Lower leg skin (tissue), 4 donors: ENCODE results near the gene HOXD9. TPM values are rescaled to one million over a fixed set of nuclear protein-coding genes. Genes with fewer than 3 reads are reported as not detected.

Source experiments
- DNase-seq, 2 donors: peaks; one replicate each; pipeline ENCODE4 v3.0.0-alpha.2; 2019; ENCODE audit warnings: low spot score in 2 of 2
- H3K4me3 ChIP-seq: fragments of 200-600 bp; sonication (generic); 2 replicates; pipeline ENCODE4 v1.5.1; 2017; ENCODE audit warnings: mild to moderate bottlenecking, low read depth; ENCODE audit not compliant: poor library complexity, severe bottlenecking
- CTCF ChIP-seq, 3 donors: fragments of 450-650 bp; IDR thresholded peaks; one replicate each; pipeline ENCODE4 v1.5.1; 2016; ENCODE audit warnings: antibody characterized with exemption in 3 of 3, mild to moderate bottlenecking in 3 of 3, moderate library complexity in 2 of 3
- POLR2A ChIP-seq, 2 donors: fragments of 450-650 bp; IDR thresholded peaks; one replicate each; pipeline ENCODE4 v1.6.1; 2016 to 2017; ENCODE audit warnings: antibody characterized with exemption in 2 of 2, mild to moderate bottlenecking in 1 of 2, moderate library complexity in 1 of 2
- WGBS, 2 donors: methylation state at CpG; one replicate each; pipeline ENCODE4 v1.1.5; 2018; 5-methylcytosine and 5-hydroxymethylcytosine counted together
- intact Hi-C: fragments of 100-400 bp; cut with DNase I; formaldehyde crosslinking; loops from one replicate; pipeline ENCODE4 v1.15.0; 2023; ENCODE audit warnings: low total_unique reads
- total RNA-seq, 4 donors: library from RNA; depleted of rRNA; stranded (reverse); fragments of >200 nt; gene quantifications; one replicate each; pipeline ENCODE4 v1.1.0, GENCODE V29; 2016

HOXD9 gene
- total RNA-seq, 4 donors from 2014 or later: 0.89 to 5.3 (median 2.1) TPM

DNA sequence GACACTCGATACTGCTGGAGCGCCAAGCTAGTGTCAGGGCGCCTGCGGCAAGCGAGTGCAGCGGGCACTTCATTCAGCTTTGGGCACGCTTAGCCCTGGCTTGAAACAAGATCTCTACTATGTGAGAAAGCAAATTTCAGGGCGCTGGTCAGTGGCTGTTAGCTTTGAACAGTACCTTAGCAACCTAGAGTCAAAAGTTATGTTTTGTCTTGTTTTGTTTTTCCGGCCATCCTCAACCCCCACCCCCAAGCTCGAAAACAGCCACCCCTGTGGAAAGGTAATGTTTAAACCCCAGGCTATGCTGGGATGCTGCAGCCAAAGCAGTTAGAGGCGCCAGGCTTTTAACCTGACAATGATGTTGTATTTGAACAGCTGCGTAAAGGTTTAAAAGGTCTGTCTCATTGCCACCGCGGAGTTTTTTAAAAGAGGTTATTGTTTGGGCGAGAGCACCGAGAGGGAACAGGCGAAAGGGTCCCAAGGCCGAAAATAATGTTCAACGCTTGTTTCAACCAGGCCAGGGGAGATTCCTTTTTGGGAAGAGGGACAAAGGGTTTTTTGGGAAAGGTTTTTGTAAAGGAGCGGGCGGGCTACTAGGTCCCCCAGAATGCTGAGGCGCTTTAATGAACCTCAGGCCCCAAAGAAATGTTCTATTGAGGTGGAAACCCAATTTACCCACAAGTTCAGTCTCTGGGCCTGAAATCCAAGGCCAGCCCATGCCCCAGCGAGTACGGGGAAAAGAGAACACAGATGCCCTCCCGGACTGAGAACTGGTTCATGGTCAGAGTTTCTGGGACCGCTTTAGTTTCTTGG, 8.2 kb upstream of the HOXD9 start:
- WGBS, 2 donors: 43 to 53% methylated on average over 26 of the region's 26 CpGs
- H3K4me3 ChIP-seq: no peak overlapping the region
- intact Hi-C loops: no loop called here
- peak in 1 of 2 donors; percentile 82 for DNase-seq
- TF ChIP-seq POLR2A (IDR thresholded peaks at IDR 0.05) (no peak), CTCF (IDR thresholded peaks at IDR 0.05) (no peak)

- 48 to 61% methylated on average over 16 of the region's 16 CpGs for WGBS, 2 donors
- intact Hi-C loops: no loop called here
- TF ChIP-seq CTCF (IDR thresholded peaks at IDR 0.05): no peak
- TF ChIP-seq POLR2A (IDR thresholded peaks at IDR 0.05): no peak
- H3K4me3 ChIP-seq: no peak overlapping the region
- DNase-seq: peak in 1 of 2 donors; percentile 80
Observed at GRCh38 chr2:176114930-176115625, 7.4 kb upstream of the HOXD9 start.

GRCh38 chr2:176115883-176116813, 6.4 kb upstream of the HOXD9 start, which contains the start of gene HOXD10:
Gene HOXD10, plus strand, starts transcription at chr2:176116778. Its CDS starts 56 bp downstream, at chr2:176116834.
- intact Hi-C loops: no loop called here
- TF ChIP-seq POLR2A (IDR thresholded peaks at IDR 0.05) (no peak), CTCF (IDR thresholded peaks at IDR 0.05) (no peak)
- no peak within 1 kb of the TSS for H3K4me3 ChIP-seq
- WGBS, 2 donors: 12 to 15% methylated on average over 36 to 65 of the region's 66 CpGs
- DNase-seq: peak in 1 of 2 donors; percentile 90

GRCh38 chr2:176117162-176117822, 5.2 kb upstream of the HOXD9 start:
- peak in 1 of 2 donors; percentile 74 for DNase-seq
- WGBS, 2 donors: 15 to 16% methylated on average over 29 to 34 of the region's 40 CpGs
- intact Hi-C loops: no loop called here
- H3K4me3 ChIP-seq: no peak overlapping the region
- TF ChIP-seq CTCF (IDR thresholded peaks at IDR 0.05) (no peak), POLR2A (IDR thresholded peaks at IDR 0.05) (no peak)

DNA sequence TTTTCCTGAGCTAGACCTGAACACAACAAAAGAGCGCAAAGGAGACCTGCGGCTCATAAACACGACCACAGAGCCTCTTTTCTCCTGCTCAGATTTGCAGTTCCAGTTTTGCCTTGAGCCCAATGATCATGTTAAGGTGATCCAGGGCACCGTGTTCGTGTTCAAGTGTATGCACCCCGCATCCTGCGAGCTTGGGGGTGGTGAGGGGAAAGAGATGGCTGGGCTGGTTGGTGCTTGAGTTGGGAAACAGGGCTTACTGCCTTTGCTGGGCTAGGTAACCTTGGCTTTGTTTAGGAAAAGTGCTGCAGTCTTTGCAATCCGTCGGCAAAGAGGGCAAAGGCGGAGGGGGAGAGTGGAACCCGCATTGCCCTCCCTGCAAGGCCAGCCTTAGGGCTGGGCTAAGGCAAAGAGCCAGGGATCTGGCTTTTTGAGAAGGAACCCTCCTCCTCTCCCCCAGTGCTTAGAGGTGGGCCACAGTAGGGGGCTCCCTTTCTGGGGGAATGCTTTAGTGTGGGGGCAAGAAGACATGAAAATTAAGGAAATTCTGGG, 4.6 kb upstream of the HOXD9 start:
- peak in 1 of 2 donors; percentile 56 for DNase-seq
- no peak overlapping the region for H3K4me3 ChIP-seq
- TF ChIP-seq CTCF (IDR thresholded peaks at IDR 0.05) (no peak), POLR2A (IDR thresholded peaks at IDR 0.05) (no peak)
- WGBS, 2 donors: 14 to 29% methylated on average over 11 of the region's 11 CpGs
- intact Hi-C loops: no loop called here
